HS-5 (cell line): ENCODE results near the gene CCDC194.
A peak's percentile ranks its signal among the peaks of the same experiment; 100 is the strongest.

Experiments used
- DNase-seq: peaks from one replicate; pipeline ENCODE4 v3.0.0-alpha.2; 2012; ENCODE audit warnings: low read depth

The CCDC194 gene, protein sequence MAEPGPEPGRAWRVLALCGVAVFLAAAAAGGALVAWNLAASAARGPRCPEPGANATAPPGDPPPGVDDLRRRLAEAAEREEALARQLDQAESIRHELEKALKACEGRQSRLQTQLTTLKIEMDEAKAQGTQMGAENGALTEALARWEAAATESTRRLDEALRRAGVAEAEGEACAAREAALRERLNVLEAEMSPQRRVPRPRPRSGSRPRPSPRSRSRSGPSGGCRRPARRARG

DNA sequence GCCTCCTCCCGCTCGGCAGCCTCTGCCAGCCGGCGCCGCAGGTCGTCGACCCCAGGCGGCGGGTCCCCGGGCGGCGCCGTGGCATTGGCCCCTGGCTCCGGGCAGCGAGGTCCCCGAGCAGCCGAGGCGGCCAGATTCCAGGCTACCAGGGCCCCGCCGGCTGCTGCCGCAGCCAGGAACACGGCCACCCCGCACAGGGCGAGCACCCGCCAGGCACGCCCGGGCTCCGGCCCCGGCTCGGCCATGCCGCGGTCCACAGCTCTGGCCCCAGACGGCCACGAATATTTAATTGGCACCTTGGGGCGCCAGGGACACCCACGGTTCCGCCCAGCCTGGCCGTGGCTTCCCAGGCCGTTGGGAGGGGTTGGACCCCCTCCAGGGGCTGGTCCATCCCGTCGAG lies at the start of gene CCDC194:
Gene CCDC194 (minus strand): TSS at position 283 of the 400 bp plus-strand sequence. CDS start 38 bp downstream, at position 245.
- DNase-seq = no peak

DNA sequence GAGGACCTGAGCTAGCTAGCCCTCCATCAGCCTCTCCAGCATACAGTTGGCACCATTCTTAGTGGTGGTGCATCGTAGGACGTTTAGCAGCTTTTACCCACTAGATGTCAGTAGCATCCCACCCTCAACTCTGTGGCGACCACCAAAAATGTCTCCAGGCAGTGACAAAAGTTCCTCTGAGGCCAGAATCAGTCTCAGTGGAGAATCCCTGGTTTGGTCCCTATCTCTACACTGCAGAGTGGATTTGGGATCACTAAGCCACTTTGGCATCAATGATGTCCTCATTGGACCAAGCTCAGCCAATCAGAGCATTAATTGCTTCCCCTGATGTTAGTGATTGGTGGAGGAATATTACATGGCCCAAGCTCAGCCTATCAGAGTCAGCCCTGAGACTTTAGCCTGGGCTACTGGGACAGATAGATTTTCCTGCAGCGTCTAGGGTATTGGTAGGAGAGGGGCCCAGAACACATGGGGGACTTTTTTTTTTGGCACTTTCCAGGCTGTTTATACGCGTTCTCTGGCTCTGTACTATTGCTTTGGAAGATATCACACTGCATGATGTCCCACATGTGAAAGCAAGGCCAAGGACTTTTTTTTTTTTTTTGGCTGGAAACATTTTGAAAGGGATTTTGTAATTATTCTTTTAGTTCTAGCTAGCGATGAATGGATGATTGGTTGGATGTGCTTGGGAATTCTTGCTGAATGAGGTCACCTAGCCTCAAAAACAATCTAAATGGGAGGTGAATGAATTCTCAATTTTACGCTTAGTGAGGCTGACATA lies 47.4 kb upstream of the CCDC194 start:
- DNase-seq = no peak

DNA sequence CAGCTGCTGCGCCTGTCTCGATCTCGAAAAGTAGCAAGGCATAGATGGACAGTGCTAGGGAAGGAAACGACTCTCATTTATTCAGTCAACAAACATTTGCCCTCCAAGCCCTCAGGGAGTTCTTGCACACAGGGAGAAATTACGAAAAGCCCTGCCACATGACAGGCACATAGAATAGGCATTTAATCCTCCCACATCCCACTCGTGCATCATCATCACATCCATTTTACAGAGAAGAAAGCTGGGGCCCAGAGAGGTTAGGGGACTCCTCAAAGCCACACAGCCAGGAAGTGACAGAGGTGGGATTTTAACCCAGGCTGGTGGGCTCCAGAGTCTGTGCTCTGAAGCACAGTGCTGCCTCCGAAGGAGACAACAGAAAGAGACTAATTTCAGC lies 42.9 kb upstream of the CCDC194 start:
- no peak for DNase-seq

DNA sequence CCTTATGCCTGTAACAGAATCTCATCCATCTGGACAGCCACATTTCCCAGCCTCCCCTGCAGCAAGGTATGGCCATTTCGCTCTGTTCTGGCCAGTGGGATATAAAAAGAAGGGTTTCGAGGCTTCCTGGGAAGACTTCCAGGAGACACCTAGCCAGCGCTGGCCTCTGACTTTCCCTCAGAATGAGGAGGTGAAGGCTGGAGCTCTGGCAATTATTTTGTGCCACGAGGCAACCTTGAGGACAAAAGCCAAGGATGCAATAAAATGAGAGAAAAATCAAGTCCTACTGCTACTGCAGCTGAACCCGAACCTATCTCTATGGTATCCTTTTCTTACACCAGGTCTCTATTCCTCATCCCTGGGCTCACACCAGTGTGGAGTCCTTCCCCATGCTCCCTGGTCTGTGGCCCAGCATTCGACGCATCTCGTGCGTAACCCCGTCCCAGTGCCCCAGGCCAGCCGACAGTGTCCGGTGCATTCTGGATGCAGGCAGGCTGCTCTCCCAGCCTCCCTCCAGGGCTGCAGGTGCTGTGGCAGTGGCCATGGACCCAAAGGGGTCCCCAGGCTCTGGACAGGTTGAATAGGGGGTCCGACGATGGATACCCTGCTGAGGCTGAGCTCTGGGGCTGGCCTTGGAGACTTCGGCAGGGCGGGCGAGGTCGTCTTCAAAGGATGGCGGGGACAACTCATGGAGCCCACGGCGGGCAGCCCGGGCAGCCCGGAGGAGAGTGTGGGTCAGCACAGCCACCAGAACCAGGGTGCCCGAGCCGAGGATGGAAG lies 42.3 kb upstream of the CCDC194 start:
- no peak for DNase-seq

DNA sequence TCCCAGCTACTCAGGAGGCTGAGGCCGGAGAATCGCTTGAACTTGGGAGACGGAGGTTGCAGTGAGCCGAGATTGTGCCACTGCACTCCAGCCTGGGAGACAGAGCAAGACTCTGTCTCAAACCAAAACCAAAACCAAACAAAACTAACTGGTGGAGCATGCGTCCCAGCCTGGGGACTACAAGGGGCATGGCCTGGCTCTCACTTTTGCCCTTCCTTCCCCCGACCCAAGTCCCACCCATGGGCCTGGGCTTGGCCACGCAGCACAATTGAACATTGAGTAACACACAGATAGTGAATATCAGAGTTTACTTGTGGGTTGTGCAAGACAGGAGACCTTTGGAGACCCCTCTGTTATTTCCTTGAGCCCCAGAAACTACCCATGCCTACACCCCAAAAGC lies 41.2 kb upstream of the CCDC194 start:
- DNase-seq = no peak

DNA sequence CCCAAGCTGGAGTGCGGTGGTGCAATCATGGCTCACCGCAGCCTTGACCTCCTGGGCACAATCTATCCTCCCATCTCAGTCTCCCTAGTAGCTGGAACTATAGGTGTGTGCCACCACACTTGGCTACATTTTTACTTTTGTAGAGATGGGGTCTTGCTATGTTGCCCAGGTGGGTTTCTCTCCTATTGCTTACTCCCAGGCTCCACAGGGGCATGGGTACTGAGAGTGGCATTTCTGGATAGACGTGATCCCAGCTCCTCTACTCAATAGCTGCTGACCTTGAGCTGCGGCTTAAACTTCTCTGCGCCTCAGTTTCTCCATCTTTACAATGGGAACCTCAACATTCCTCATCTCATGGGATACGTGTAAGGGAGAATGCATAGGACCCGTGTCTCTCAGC lies 37.4 kb upstream of the CCDC194 start:
- DNase-seq = no peak

DNA sequence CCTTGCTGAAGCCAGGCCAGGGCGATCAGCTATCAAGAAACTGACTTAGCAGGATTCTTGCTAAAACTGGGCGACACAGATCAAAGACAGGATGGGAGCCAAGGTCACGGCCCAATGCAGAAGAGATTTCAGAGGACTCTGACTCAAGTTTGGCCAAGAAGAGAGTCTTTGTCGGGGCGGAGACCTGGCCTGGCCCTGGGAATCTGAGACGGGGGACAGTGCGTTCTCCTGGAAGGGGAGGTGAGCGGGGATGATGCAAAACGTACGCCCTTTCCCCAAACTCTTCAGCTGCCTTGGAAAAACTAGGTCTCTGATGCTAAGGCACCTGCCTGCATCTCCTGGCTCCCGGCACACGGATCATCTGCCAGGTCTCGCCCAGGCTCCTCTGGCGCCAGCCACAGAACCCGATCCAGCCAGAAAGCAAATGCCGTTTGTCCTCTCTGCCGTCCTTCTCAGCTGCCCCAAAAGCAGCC lies 35.7 kb upstream of the CCDC194 start:
- no peak for DNase-seq

DNA sequence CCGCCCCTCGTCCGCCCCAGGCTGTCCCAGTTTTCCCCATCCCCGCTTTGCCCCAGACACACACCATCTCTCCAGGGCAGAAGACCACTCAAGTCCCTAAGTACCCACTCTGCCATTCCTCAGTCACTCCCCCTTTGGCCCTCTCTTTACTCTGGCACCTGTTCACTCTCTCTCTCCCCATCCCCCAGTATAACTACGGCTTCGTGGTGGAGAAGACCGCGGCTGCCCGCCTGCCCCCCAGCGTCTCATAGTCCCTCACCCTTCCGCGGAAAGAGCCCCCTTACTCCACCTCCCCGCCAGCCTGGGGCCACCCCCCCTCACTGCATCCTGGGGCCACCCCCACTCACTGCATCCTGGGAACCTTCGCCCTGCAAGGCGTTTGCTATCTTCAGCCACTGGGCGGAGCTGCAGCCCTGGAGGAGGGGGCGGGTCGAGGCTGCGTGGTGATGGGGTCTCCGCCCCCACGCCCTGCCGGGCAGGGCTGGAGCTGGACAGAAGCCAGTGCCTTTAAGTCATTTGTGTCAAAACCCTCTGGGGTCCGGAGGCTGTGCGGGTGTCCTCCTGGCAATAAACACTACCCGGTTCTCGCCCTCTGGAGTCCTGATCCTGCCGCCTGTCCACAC lies 30.9 kb upstream of the CCDC194 start:
- DNase-seq = no peak

DNA sequence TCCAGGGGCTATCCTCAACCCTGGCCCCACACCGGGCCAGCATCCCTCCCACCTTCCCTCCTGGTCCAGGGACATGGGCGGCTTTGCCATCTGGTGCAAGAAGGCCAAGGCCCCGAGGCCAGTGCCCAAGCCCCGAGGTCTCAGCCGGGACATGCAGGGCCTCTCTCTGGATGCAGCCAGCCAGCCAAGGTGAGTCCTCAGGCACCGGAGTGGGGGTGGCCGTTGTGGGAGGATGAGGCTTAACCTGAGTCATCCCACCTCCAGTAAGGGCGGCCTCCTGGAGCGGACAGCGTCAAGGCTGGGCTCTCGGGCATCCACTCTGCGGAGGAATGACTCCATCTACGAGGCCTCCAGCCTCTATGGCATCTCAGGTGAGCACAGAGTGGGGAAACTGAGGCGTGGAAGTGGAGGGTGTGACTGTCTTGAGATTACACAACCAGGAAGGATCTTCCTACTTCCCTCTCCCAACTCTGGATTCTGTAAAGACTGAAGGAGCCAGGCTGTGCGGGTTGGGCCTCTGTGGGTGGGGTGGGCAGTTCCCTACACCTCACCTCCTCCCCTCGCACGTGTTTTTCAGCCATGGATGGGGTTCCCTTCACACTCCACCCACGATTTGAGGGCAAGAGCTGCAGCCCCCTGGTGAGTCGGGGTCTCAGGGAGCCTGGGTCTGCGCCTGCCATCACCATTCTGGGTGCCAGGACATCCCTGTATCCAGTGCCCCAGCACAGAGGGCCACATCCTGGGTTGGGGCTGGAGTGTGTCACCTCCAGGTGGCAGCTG lies 29.6 kb upstream of the CCDC194 start:
- DNase-seq = no peak

DNA sequence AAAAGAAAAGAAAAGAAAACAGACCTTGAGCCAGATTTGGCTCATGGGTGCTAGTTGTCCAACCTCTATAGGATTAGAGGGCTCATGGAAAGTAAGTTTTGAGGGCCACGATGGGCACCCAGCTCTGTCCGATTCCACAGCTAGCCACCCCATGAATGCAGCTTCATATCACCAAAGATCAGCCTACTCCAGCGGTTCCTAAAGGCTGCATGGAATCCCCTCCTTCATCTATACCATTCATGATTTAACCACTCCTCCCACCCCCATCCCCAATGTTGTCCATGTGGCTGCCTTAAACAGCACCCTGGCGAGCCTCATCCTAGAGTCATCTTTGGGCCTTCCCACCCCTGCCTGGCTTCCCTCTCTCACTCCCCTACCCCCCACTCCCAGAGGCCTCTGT lies 27.9 kb upstream of the CCDC194 start:
- DNase-seq = no peak

DNA sequence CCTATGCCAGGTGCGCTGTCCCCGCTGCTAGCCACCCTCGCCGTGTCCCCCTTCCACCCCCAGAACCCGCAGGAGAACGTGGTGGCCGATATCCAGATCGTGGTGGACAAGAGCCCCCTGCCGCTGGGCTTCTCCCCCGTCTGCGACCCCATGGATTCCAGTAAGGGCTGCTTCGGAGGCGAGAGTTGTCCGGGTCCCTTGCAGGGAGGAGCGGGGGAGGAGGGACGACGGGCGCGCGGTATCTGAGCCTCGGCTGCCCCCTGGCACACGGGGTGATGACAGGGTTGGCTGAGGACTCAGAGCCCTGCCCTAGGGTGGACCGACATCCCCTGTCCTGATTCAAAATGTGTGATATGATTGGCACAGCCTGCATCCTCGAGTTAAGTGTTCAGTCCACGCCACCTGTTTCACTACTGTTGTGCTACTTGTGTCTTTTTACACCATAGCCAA lies 26.5 kb upstream of the CCDC194 start:
- DNase-seq = no peak

DNA sequence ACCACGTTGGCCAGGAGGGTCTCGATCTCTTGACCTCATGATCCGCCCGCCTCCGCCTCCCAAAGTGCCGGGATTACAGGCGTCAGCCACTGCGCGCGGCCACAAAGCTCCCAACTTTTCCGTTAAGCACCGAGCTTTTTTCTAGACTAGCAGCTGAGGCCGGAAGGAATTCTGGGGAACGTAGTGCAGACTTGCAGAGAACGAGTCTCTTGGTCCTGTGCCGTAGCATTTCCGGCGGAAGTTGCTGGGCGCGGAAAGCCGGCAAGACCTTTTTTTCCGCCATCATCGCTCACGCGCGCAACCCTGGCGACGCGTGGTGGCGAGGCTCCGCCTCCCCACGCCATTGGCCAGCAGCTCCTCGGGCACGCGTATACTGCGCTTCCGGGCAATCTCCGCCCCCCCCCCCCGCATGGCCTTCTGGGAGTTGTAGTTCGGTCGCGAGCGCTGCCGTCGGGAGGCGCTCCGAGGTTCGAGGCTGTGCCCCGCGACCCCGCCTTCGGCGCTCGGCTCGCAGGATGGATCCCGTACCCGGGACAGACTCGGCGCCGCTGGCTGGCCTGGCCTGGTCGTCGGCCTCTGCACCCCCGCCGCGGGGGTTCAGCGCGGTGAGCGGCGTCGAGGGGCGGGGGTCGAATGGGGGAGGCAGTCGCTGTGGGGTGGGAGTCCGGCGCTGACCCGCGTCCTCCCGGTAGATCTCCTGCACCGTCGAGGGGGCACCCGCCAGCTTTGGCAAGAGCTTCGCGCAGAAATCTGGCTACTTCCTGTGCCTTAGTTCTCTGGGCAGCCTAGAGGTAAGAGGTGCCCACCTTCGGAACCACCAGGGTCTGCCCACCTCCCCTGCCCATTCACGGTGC lies 25.9 kb upstream of the CCDC194 start, which contains the start of gene MVB12A:
Gene MVB12A (plus strand): TSS at position 427 of the 854 bp plus-strand sequence. CDS start 89 bp downstream, at position 516.
- DNase-seq = peak; percentile 94

DNA sequence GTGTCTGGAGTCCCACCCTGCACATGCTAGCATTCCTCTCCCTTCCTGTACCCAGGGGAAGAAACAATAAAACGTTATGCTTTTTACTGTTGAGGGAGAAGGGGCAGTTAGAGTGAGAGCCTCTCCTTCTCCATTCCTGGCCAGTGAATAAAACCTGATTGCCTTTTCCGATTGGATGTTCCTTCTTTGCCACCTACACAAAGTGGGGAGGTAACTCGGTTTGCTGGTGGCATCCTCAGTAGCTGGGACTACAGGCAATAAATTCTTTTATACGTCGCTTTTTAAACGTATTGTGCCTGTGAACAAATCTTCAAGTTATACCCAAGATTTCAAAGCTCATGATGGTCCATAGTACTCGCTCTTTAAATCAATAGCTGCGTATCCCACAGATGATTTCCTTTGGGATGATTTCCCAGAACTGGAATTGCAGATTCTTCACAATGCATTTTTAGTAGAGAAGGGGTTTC lies 25.2 kb upstream of the CCDC194 start:
- no peak for DNase-seq

DNA sequence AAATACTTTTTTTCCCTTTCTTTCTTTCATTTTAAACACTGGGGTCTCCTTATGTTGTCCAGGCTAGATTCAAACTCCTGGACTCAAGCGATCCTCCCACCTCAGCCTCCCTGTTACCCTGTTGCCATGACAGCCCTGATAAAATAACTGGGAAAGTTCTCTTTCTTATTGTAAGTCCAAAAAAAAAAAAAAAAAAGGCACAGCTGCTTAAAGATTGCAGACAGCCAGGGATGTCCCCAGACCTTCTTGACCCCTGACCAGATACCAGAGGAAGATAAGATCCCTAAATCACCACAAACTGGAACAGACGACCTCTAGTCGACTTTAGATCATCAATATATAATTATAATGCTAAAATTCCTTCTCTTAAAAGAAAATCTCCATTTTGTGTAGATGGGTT lies 24.7 kb upstream of the CCDC194 start:
- DNase-seq = no peak

DNA sequence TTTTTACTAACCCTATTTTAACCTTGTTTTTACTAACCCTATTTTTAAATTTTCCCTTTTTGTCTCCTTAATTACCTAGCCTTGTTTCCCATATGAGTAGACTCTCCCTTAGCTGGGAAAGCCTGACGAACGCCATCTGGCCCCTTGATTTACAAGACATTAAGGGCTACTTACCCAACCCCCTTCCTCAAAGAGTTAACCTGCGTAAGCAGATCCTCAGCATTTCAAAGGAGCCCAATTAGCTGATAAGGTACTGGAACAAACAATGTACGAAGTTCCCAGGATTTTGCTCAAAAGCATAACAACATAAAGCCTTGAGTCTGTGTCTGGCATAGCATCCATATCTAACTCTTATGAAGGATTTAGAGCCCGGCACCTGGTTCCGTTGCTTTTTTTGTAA lies 21.1 kb upstream of the CCDC194 start:
- DNase-seq = no peak

DNA sequence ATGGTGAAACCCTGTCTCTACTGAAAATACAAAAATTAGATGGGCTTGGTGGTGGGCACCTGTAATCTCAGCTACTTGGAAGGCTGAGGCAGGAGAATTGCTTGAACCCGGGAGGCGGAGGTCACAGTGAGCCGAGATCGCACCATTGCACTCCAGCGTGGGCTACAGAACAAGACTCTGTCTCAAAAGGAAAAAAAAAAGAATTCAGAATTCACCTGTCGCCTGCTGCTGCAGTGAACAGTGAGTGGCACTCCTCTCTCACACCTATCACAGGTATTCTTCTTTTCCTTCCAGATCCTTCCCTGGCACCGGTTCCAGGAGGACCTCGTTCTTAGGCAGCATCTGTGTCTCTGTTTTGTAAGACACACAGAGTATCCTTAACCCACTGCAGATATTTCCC lies 20.1 kb upstream of the CCDC194 start:
- no peak for DNase-seq

DNA sequence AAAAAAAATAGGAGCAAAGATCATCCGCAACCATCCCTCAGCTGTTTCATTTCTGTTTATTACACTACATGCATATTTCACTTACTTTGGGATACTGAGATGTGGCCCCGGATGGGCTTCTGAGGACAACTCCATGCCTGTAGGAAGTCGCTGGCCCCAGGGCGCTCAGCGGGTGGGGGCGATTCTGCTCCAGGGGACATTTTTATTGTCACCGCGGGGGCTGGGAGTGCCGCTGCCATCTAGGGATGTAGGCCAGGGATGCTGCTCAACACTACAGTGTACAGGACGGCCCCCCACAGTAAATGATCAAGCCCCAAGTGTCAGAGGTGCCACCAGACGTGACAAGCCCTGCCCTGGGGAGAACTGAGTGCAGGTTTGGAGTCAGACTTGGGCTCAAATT lies 17.8 kb upstream of the CCDC194 start:
- no peak for DNase-seq

DNA sequence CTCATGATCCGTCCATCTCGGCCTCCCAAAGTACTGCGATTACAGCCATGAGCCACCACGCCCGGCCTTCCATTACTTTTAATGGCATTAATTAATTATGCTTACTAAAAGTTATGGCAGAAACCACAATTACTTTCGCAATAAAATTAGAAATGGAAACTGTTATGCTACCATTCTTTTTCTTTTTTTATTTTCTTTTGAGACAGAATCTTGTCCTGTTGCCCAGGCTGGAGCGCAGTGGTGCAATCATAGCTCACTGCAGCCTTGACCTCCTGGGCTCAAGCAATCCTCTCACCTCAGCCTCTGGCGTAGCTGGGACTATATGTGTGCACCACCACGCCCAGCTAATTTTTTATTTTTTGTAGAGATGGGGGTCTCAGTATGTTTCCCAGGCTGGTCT lies 16.0 kb upstream of the CCDC194 start:
- DNase-seq = no peak

DNA sequence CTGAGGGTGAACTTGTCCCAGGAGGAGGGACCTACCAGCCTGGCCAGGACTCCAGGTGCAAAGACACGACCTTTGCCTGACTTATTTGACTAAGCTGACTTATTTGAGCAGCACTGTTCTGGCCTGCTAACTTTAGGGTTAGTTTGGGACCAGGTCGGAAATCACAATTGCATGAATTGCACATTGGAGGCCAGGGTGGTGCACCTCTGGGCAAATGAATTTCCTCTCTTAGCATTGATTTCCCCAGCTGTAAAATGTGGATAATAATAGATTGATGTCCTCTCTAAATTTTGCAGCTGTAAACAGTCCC lies 12.8 kb upstream of the CCDC194 start:
- DNase-seq = no peak

DNA sequence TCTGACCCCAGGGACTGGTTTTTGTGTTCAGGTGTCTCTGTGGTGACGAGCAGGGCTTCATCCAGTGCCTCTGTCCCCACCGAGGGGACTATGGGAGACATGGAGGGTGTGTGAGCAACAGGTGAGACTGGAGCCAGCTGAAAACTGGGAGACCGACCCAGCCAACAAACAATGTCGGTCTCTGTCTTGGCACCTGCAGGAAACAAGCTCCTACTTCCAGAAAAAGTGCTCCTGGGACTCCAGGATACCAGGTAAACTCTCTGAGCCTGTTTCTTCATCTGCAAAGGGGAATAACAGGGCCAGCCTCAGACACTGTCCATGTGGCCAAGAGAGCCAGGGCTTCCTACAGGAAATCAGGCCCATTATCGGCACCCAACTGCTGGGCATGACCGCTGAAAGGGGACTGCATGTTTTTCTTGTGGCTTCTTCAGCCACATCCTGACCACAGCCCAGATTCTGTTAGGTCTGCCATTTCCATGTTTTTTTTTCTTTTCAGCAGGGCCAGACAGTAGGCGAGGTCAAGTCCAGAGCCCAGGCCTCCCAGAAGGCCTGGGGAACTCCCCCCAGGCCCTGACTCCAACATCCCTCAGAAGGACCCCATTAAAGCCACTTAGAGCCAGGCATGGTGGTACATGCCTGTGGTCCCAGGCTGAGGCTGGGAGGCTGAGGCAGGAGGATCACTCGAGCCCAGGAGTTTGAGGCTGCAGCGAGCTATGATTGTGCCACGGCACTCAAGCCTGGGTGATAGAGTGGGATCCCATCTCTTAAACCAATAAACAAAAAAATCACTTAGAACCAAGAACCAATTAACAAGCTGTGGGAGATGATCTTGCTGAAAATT lies 12.3 kb upstream of the CCDC194 start:
- DNase-seq = no peak
